COLO668 (cell line): Measurements from ENCODE around the gene NKAIN4.

ENCODE experiments used
- DNase-seq: peaks from one replicate; lab custom pipeline; 2025; ENCODE audit not compliant: unreplicated experiment; lab: John Stamatoyannopoulos, UW

Gene NKAIN4

DNA sequence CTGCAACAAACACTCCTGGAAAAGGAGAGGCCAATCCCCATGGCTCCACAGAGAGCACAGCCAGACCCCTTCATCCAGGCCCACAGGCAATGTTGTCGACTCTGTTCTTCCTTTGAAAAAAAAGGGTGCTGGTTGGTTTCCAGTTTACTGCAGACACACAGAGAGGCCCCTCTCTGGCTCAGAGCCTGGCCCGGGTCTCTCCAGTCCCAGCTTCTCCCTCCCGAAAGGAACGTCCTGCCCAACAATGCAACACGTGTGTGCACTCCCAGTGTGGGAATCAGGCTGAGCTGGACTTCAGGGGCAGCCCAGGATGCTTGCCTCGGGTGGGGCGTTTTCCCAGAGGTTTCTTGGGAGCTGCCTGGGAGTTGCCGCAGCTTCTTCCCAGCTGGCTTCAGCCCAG, 4.5 kb upstream of the NKAIN4 start:
- no peak for DNase-seq

- no peak for DNase-seq
Observed at GRCh38 chr20:63257629-63258028, 3.4 kb upstream of the NKAIN4 start.

- no peak for DNase-seq
Observed at GRCh38 chr20:63256954-63257353, 2.7 kb upstream of the NKAIN4 start.

- peak; percentile 13 for DNase-seq
Observed at GRCh38 chr20:63255931-63256704, 1.9 kb upstream of the NKAIN4 start.

- DNase-seq = peak; percentile 25
Observed at GRCh38 chr20:63254606-63255384, 532 bp upstream of the NKAIN4 start.

- DNase-seq = no peak
Observed at GRCh38 chr20:63253438-63254231, 628 bp downstream of the NKAIN4 start.

- no peak for DNase-seq
Observed at GRCh38 chr20:63253065-63253437, 1.2 kb downstream of the NKAIN4 start.

DNA sequence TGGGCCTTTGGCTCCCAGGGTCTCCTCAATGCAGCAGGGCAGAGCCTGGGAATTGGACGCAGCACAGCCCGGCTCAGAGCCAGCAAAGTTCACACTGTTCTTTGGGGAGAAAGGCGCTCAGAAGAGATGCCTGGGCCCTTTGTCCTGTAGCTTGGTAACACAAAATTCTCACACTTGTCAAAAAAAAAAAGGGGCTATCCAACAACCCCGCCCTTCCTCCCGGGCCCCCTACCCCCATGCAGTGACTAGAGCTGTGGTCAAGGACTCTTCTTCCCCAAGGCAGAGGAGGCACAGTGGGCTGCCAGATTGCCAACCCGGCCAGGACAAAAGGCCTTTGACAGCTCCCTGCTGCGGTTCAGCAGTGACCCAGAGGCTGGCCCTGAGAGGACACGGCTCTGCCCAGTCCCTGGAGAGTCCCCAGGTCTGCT, 2.0 kb downstream of the NKAIN4 start:
- DNase-seq = no peak

GRCh38 chr20:63251350-63251749, 2.9 kb downstream of the NKAIN4 start:
- peak; percentile 23 for DNase-seq

DNA sequence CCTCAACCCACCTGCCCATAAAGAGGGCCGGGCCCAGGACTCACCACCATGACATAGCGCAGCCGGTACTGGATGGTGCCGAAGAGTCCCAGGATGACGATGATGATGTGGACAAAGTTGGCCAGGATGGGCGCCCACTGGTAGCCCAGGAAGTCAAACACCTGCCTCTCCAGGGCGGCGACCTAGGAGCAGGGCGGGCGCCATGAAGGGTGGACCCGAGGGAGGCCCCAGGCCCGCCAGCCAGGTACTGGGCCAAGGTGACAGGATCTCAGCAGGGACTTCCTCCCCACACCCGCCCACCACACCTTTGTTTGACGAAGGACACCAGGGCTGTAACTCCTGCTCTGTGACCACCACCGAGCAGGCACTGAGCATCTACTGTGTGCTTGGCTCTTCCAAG, 4.4 kb downstream of the NKAIN4 start:
- no peak for DNase-seq

- peak; percentile 48 for DNase-seq
Observed at GRCh38 chr20:63248835-63249591, 5.2 kb downstream of the NKAIN4 start.

DNA sequence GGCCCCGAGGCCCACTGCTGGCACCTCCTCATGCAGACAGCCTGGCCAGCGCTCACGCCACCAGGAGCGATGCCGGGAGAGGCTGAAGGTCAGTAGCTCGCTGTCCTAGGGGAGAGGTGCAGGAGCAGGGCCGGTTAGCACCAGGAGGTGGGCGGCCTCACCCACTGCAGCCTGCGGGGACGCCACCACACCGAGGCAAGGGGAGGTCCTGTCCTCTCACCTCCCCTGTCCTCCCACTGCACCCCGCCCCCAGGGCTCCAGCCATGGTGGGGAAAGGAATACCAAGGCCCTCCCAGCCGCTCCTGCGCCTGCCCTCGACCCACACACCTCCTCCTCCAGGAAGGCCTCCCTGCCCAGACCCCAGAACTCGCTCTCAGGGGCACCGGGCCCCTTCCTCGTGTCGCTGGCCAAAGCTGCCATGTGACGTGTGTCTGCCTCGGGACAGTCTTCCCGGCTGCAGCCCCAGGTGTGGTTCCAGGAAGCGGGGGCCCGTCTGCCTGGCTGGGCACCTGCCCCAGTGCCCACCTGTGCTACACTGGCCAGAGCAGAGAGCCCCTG, 6.5 kb downstream of the NKAIN4 start:
- DNase-seq = no peak

- DNase-seq = peak; percentile 56
Observed at GRCh38 chr20:63246490-63247288, 7.6 kb downstream of the NKAIN4 start.

GRCh38 chr20:63244468-63244867, 9.8 kb downstream of the NKAIN4 start:
- DNase-seq = no peak

DNA sequence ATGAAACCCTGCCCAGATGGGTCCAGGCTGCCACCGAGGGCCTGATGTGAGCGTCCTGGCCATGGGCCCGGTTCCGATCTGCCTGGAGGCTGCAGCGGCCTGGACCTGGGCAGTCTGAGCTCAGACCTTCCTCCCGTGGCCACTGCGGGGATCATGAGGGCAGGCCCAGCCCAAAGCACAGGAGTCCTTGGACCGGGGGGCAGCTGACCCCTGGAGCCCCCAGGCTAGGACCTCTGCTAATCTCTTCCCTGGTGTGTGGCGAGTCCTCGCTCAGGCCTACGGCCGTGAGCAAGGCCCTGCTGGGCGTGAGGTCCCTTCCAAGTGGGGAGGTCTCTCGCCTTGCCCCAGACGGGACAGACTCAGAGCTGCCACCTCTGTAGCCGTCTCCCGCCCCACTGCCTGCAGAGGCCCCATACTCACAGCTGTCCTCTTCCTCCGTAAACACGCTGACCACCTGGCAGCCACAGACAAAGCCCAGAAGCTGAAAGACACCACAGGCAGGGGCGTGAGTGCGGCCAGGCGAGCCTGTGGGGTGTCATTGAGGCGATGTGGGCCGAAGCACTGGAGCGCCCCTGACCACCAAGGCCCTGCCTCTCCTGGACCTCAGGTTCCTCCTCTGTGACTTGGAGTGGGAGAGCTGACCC, 10.5 kb downstream of the NKAIN4 start:
- no peak for DNase-seq

DNA sequence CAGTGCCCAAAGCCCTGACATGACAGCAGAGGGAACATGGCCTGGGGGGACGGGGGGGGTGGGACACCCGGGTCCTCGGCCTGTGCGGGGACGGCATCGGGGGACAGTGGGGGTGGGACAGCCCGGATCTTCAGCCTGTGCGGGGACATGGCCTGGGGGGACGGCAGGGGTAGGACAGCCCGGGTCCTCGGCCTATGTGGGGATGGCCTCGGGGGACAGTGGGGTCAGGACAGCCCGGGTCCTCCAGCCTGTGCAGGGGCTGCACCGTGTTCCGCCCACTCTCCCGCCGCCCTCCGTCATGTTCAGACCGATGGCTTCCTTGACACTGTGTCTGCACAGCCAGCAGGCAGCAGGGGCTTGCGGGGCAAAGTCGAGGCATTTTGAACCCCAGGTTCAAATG, 11.5 kb downstream of the NKAIN4 start:
- no peak for DNase-seq

GRCh38 chr20:63241272-63241671, 13.0 kb downstream of the NKAIN4 start:
- DNase-seq = peak; percentile 13

DNA sequence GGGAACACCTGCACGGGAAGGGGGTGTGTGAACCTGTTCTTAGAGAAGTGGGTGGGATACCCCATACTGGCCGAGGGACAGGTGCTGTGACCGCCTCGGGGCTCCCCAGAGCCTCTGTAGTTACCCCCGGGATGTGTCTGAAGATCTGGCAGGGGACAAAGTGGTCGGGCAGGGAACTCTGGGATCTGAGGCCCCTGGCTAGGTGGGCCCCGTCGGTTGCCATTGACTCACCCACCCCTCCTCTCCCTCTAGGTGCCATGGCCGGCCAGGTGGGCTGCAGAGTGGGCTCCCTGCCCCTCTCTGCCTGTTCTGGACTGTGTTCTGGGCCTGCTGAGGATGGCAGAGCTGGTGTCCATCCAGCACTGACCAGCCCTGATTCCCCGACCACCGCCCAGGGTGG, 14.3 kb downstream of the NKAIN4 start:
- no peak for DNase-seq

DNA sequence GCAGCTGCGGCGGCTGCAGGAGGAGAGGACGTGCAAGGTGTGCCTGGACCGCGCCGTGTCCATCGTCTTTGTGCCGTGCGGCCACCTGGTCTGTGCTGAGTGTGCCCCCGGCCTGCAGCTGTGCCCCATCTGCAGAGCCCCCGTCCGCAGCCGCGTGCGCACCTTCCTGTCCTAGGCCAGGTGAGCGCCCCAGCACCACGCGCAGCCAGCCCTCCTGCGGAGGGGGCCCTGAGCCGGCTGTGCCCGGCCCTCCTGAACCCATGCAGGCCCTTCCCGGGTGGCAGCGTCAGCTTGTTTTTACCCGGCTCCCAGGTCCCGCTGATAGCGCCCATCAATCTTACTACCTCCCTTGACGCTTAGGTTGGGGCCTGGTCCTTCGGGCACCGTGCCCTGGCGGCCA, 14.8 kb downstream of the NKAIN4 start:
- no peak for DNase-seq
